ENCODE measurements around the gene GPATCH3.
"Not testable (repeated sequence)": the region's sequence is repeated elsewhere in the genome, so short reads cannot be mapped to it uniquely, and the experiment has no call there.

The GPATCH3 gene

GRCh38 chr1:26913389-26913753, 13.1 kb upstream of the GPATCH3 start:
- DNase-seq (ENCODE audit: low read depth in 3 of 3): no peak

GRCh38 chr1:26912147-26912490, 11.9 kb upstream of the GPATCH3 start:
- DNase-seq (ENCODE audit: low read depth in 3 of 3): no peak

- DNase-seq (ENCODE audit: low read depth in 3 of 3): no peak
These were observed 11.3 kb upstream of the GPATCH3 start for GRCh38 chr1:26911399-26912146.

- DNase-seq (ENCODE audit: low read depth in 3 of 3): no peak
These were observed 10.3 kb upstream of the GPATCH3 start for GRCh38 chr1:26910343-26911160.

GRCh38 chr1:26909951-26910342, 9.7 kb upstream of the GPATCH3 start:
- DNase-seq (ENCODE audit: low read depth in 3 of 3): no peak

GRCh38 chr1:26907071-26907917, 7.0 kb upstream of the GPATCH3 start:
- no peak for DNase-seq (ENCODE audit: low read depth in 3 of 3)

GRCh38 chr1:26900815-26901511, 696 bp upstream of the GPATCH3 start:
- no peak for DNase-seq (ENCODE audit: low read depth in 3 of 3)

GRCh38 chr1:26897351-26897750, 2.9 kb downstream of the GPATCH3 start:
- DNase-seq (ENCODE audit: low read depth in 3 of 3): no peak

- DNase-seq (ENCODE audit: low read depth in 3 of 3): no peak
These were observed 6.0 kb downstream of the GPATCH3 start for GRCh38 chr1:26894263-26894662.

GRCh38 chr1:26890467-26890796, 9.8 kb downstream of the GPATCH3 start:
- DNase-seq (ENCODE audit: low read depth in 3 of 3): no peak

GRCh38 chr1:26889551-26890466, 10.5 kb downstream of the GPATCH3 start, which contains the start of gene GPN2:
Gene GPN2 (minus strand): TSS chr1:26890283. CDS start chr1:26890096, 187 bp downstream.
- DNase-seq (ENCODE audit: low read depth in 3 of 3): peak; percentile 51 to 58 (median 52)

- DNase-seq (ENCODE audit: low read depth in 3 of 3): no peak
These were observed 12.0 kb downstream of the GPATCH3 start for GRCh38 chr1:26888231-26888630.

- no peak for DNase-seq (ENCODE audit: low read depth in 3 of 3)
These were observed 13.1 kb downstream of the GPATCH3 start for GRCh38 chr1:26887125-26887524.

- DNase-seq (ENCODE audit: low read depth in 3 of 3): no peak
These were observed 17.4 kb downstream of the GPATCH3 start for GRCh38 chr1:26882696-26883463.

GRCh38 chr1:26881611-26882010, 18.7 kb downstream of the GPATCH3 start:
- not testable (repeated sequence) for DNase-seq (ENCODE audit: low read depth in 3 of 3)

GRCh38 chr1:26879793-26880192, 20.5 kb downstream of the GPATCH3 start:
- no peak for DNase-seq (ENCODE audit: low read depth in 3 of 3)

- no peak for DNase-seq (ENCODE audit: low read depth in 3 of 3)
These were observed 22.9 kb downstream of the GPATCH3 start for GRCh38 chr1:26877326-26877725.

GRCh38 chr1:26874896-26875295, 25.4 kb downstream of the GPATCH3 start:
- DNase-seq (ENCODE audit: low read depth in 3 of 3): no peak

GRCh38 chr1:26873097-26873496, 27.2 kb downstream of the GPATCH3 start:
- DNase-seq (ENCODE audit: low read depth in 3 of 3): not testable (repeated sequence)

Measured in stimulated activated CD4-positive, alpha-beta T cell treated with anti-CD3 and anti-CD28 coated beads, TNF-alpha, amount 100 ng/mL, for 4 hours (primary cell).